Caki2 (cell line): ENCODE results near the gene EMILIN3. TPM values are rescaled to one million over a fixed set of nuclear protein-coding genes. Genes with fewer than 3 reads are reported as not detected.

Experiments used
- DNase-seq: peaks from one replicate; pipeline ENCODE4 v3.0.0-alpha.2; 2015; ENCODE audit warnings: low read depth
- in situ Hi-C: cut with HindIII; loops from 2 replicates; pipeline ENCODE4 v1.10.0; 2016; ENCODE audit warnings: low sequenced_read_pairs, low pct_unique_long_range_greater_than_20kb, mixed read lengths
- total RNA-seq: library from RNA; depleted of rRNA; stranded (reverse); fragments of >200 nt; shearing (Covaris generic); gene quantifications from 2 replicates; pipeline ENCODE4 v1.2.3, GENCODE V29; 2014; ENCODE audit warnings: low replicate concordance; rRNA removed

EMILIN3 gene
- not detected in 2 replicates for total RNA-seq

- in situ Hi-C loops, result no loop called here
- no peak for DNase-seq
Measured at GRCh38 chr20:41366546-41367392, at the start of gene EMILIN3. TSS of gene EMILIN3 (minus strand) at chr20:41366818. CDS start at chr20:41366634, 184 bp downstream.

GRCh38 chr20:41415191-41415590, 48.6 kb upstream of the EMILIN3 start:
- in situ Hi-C loops, result no loop called here
- no peak for DNase-seq

- no peak for DNase-seq
- in situ Hi-C loops, result no loop called here
Measured at GRCh38 chr20:41413169-41413568, 46.6 kb upstream of the EMILIN3 start.

GRCh38 chr20:41412324-41413120, 45.9 kb upstream of the EMILIN3 start:
- no peak for DNase-seq
- in situ Hi-C loops, result no loop called here

GRCh38 chr20:41411391-41411847, 44.8 kb upstream of the EMILIN3 start:
- DNase-seq, result no peak
- in situ Hi-C loops, result no loop called here

- in situ Hi-C loops, result no loop called here
- no peak for DNase-seq
Measured at GRCh38 chr20:41408986-41409385, 42.4 kb upstream of the EMILIN3 start.

GRCh38 chr20:41408156-41408794, 41.7 kb upstream of the EMILIN3 start:
- in situ Hi-C loops, result no loop called here
- no peak for DNase-seq

- DNase-seq, result no peak
- in situ Hi-C loops, result no loop called here
Measured at GRCh38 chr20:41407607-41408006, 41.0 kb upstream of the EMILIN3 start.

- in situ Hi-C loops, result no loop called here
Measured at GRCh38 chr20:41406896-41407444, 40.4 kb upstream of the EMILIN3 start.

GRCh38 chr20:41406353-41406752, 39.7 kb upstream of the EMILIN3 start:
- DNase-seq, result no peak
- in situ Hi-C loops, result no loop called here

More at GRCh38 chr20:41406896-41407444, 40.4 kb upstream of the EMILIN3 start:
- DNase-seq, result no peak

GRCh38 chr20:41405436-41405835, 38.8 kb upstream of the EMILIN3 start:
- no peak for DNase-seq
- in situ Hi-C loops, result no loop called here

GRCh38 chr20:41403604-41404003, 37.0 kb upstream of the EMILIN3 start:
- in situ Hi-C loops, result no loop called here

GRCh38 chr20:41398408-41398807, 31.8 kb upstream of the EMILIN3 start:
- in situ Hi-C loops, result no loop called here
- no peak for DNase-seq

More at GRCh38 chr20:41403604-41404003, 37.0 kb upstream of the EMILIN3 start:
- no peak for DNase-seq

GRCh38 chr20:41395667-41396664, 29.3 kb upstream of the EMILIN3 start:
- no peak for DNase-seq
- in situ Hi-C loops, result no loop called here

- in situ Hi-C loops, result no loop called here
Measured at GRCh38 chr20:41394931-41395666, 28.5 kb upstream of the EMILIN3 start.

GRCh38 chr20:41394081-41394480, 27.5 kb upstream of the EMILIN3 start:
- DNase-seq, result no peak
- in situ Hi-C loops, result no loop called here

More at GRCh38 chr20:41394931-41395666, 28.5 kb upstream of the EMILIN3 start:
- DNase-seq, result no peak

GRCh38 chr20:41393705-41394066, 27.1 kb upstream of the EMILIN3 start:
- no peak for DNase-seq
- in situ Hi-C loops, result no loop called here
